ENCODE measurements around the gene ZNF736. TPM values are rescaled to one million over a fixed set of nuclear protein-coding genes. Genes with fewer than 3 reads are reported as not detected.
"Not testable (repeated sequence)": the region's sequence is repeated elsewhere in the genome, so short reads cannot be mapped to it uniquely, and the experiment has no call there.

Gene ZNF736
- total RNA-seq, result 22.2 and 24.9 TPM in 2 replicates

DNA sequence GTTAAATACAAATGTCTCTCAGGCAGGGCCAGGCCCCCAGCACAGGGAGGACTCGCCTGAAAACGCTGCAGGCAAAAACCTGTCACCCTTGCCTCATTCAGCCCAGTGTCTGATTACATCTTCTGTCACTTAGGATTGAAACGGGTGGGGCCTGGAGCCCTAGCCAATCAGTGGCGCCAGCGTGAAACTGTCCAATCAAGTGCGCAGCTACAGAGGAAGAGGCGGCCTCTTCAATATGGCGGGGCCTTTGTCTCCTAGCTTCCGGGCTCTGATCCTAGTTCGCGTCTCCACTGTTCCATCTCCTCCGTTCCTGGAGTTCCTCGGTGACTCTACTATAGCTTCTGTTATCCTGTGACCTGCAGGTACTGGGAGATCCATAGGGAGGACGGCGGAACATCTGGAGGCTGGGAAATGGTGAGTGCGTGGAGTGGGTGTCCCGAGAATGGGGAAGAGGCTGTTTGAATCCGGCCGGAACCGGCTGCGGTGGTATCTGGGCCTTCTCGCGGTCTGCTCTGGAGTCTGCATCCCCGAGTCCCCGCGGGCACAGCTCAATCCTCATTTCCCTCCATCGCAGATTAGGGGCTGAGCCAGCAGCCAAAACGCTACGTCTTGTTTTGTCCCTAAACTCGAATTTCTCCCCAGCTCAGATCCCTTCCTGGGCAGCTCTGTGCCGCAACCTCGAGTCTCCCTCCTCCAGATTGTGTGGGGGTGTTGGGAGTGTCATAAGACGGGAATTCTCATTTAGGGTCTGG is at the start of gene ZNF736:
ZNF736 (plus strand) TSS at position 222 of the 752 bp plus-strand sequence; CDS start at position 412, 190 bp downstream.
- intact Hi-C loops (cut with micrococcal nuclease), result loop anchor here (1.0 to 2.0 kb wide), 3 partner anchors 249 to 725 kb away; partner anchors contain the start of genes ZNF107 and ZNF680

DNA sequence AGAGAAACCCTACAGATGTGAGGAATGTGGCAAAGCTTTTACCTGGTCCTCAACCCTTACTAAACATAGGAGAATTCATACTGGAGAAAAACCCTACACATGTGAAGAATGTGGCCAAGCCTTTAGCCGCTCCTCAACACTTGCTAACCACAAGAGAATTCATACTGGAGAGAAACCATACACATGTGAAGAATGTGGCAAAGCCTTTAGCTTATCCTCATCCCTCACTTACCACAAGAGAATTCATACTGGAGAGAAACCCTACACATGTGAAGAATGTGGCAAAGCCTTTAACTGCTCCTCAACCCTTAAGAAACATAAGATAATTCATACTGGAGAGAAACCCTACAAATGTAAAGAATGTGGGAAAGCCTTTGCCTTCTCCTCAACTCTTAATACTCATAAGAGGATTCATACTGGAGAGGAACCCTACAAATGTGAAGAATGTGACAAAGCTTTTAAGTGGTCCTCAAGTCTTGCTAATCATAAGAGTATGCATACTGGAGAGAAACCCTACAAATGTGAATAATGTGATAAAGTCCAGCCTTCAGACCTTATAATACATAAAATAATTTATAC is 47.3 kb upstream of the ZNF736 start:
- intact Hi-C loops (cut with micrococcal nuclease), result no loop called here

DNA sequence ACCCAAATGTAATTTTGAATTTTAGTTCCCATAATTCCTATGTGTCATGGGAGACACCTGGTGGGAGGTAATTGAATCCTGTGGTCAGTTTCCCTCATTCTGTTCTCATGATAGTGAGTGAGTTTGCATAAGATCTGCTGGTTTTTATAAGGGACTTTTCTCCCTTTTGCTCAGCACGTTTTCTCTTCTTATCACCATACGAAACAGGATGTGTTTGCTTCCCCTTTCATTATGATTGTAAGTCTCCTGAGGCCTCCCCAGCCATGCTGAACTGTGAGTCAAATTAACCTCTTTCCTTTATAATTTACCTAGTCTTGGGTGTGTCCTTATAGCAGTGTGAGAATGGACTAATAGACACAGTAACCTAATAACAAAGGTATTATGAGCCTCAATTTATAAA is 36.1 kb upstream of the ZNF736 start:
- intact Hi-C loops (cut with micrococcal nuclease), result no loop called here

DNA sequence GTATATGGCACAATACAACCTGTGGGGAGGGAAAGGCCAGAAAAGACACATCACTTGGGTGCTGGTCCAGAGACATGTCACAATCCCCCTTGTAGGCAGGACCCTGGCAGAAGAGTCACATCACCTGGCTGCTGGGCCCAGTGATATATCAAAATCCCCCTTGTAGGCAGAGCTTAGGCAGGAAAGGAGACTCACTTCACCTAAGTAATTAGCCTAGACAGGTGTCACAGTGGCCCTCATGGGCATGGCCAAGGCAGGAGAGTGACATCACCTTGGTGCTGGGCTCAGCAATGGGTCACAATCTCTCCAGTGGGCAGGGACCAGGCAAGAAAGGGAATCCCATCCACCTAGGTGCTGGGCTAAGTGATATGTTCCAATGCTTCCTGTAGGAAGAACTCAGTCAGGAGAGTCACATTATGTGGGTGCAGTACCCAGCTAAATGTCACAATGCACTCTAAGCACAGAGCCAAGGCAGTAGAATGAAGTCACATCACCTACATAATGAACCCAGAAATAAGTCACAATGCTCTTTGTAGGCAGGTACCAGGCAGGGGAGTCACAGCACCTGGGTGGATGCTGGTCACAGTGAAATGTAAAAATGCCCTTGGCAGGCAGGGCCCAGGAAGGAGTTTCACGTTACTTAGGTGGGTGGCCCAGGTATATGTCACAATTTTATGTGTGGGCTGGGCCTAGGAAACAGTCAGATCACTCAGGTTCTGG is 18.9 kb upstream of the ZNF736 start:
- intact Hi-C loops (cut with micrococcal nuclease), result no loop called here

DNA sequence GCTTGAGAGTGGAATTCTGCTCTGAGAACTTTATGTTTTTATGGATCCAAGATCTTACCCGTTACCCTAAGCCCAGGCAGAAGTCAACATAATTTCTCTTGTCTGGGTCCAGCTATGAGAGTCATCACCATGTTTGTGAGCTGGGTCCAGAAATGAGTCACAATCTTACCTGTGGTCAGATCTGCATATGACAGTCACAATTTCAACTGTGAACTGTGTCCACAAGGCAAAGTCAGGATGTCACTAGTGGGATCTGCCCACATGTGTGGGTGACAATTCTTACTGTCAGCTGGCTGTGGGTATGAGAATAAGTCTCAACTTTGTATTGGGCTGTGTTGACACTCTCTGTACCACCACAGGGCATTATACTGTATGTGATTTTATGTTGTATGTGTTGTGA is 16.3 kb upstream of the ZNF736 start:
- intact Hi-C loops (cut with micrococcal nuclease), result not testable (repeated sequence)

DNA sequence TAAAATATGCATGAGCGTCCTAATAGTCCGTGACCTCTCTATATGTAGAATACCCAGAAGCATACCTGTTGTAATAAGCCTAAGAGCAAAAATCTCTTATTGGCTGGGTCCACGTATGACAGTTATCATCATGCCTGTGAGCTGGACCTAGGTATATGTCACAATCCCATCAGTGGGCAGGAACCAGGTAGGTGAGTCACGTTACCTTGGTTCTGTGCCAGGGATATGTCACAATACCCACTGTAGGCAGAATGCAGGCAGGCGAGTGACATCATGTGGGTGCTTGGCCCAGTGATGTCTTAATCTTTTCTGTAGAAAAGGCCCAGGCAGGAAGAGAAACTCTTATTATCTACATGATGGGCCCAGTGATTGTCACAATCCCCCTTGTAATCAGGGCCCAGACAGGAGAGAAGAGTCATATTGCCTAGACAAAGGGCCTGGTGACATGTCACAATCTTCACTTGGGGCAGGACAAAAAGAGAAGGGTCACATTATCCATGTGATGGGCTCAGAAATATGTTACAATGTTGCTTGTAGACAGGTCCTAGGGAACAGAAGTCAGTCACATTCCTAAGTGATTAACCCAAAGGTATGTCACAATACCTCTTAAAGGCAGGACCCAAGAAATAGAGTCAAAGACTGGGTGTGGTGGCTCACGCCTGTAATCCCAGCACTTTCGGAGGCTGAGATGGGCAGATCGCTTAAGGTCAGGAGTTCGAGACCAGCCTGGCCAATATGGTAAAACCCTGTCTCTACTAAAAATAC is 12.9 kb upstream of the ZNF736 start:
- intact Hi-C loops (cut with micrococcal nuclease), result no loop called here

DNA sequence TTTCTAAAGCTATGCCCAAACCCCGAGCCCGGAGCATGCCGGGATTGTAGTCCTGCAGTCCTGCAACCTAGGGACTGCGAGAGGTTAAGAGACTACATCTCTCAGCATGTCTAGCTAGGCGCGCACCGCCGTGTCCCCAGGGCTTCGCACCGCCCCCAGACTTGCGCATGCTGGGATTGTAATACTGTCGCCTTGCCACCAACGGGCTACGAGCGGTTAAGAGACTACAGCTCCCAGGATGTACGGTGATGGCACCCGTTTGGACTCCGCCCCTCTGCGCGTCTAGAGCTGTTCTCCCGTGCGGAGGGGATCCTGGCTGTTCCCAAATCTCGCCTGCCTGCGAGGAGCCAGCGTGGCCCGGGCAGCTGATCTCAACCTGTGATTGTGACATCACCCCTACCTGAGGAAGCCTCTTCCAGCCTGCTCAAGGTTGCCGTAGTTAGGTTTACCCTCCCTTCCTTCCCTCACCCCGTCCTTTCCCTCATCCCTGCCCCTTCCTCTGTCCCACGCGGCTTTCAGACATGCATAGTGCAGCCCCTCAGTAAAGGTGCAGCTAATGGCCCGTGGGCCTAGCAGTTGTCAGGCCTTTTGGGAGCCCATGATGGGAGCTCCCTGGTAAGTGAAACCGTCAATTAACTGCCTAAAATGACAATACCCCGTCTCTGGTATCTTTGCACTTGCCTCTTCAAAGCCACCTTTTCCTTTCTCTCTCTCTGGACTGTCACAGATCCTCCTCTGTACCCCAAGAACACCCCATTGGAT is 6.3 kb upstream of the ZNF736 start:
- intact Hi-C loops (cut with micrococcal nuclease), result loop anchor here (1.0 to 5.0 kb wide), 9 partner anchors 8 to 1065 kb away; partner anchors contain the start of genes ERV3-1, ZNF107, ZNF138 and ZNF273

DNA sequence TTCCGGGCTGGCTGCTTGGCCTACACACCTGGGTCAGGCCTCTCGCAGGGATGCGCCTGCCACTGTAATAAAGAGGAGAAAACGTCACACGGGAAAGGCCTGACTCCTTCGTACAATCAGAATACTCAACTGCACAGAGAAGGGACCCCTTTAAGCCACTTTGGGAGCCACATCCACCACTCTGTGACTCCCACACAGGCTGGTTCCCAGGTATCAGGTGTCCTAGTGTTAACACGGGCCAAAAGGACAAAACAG is 5.8 kb upstream of the ZNF736 start:
- intact Hi-C loops (cut with micrococcal nuclease), result loop anchor here (5.0 kb wide), 2 partner anchors 406 to 1064 kb away; partner anchors contain the start of gene ZNF92

DNA sequence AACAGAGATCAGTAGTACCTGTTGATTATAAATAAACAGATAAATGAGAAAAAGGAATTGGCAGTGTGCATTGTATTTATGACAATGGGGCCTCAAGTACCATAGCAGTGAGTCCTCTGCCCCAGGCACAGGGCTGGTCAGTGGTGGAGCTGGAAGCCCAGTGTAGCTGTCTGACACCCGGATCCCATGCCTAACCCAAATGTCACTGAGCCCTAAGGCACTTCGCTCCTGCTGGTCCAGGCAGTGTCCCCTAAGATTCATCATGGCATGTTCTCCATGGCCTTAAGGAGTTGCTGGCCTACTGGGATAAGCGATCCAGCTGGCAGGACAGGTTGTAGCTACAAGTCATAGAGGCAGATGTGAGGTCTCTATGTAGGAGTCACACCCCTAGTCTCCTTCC is 3.3 kb upstream of the ZNF736 start:
- intact Hi-C loops (cut with micrococcal nuclease), result no loop called here

DNA sequence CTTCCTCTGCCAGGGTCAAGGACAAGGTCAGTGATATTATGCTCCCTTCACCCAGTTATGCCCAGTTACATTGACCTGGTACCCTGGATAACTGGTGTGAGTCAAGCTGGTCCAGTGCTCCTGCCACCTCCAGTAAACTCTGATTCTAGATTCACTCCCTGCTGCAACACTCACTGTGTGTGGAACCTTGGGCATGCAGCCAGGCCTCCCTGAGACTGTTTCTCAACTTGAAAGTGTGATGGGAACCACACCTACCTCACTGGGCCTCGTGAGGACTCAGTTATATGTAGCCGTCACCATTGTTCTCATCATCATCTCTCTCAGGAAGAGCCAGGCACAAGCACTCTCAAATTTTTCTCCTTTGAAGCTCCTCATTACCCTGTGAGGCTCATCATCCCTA is 935 bp upstream of the ZNF736 start:
- intact Hi-C loops (cut with micrococcal nuclease), result loop anchor here (1.0 to 2.0 kb wide), 2 partner anchors 250 to 726 kb away; partner anchors contain the start of gene ZNF680

DNA sequence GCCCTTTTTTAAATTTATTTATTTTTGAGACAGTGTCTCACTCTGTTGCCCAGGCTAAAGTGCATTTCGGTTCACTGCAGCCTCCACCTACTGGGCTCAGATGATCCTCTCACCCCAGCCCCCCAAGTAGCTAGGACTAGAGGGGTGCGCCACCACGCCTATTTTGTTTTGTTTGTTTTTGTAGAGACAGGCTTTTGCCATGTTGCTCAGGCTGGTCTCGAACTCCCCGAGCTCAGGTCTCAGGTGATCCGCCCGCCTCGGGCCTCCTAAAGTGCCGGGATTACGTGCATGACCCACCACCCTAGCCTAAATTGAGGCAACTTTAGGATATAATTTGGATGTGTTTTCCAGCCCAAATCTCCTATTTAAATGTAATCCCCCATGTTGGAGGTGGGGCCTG is 805 bp downstream of the ZNF736 start:
- intact Hi-C loops (cut with micrococcal nuclease), result loop anchor here (2.0 kb wide), 1 partner anchor 352 kb away; the partner anchor contains the start of gene ZNF107

DNA sequence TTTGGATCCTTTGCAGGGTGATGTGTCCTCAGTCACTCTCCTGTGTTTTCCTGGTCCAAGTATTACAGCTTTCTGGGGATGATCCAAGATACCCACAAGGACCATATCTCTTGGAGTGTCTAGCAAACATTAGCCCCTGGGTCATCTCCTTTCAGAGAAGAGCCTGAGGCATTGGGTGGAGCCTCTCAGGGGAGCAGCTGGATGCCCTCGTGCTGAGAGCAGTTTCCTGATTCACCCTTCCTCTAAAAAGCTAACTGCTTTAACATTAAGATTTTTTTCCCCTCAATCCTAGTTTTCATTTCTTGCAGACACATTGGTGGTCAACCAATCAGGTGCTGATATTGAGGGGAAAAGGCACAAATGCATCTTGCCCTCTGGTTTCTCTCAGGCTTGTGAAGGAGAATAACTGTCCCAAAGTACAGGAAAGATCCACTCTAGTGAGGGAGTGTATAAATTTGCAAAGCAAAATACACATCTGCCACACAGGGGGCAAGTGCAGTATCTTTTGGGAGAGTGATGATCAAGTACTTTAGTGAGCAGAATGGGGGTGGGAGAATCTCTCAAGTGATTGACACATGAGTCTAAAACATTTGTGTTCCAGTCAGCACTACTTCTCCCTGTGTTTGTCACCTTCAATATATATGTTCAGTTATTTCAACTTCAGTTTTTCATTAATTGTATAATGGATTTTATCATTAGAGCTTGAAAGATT is 2.4 kb downstream of the ZNF736 start:
- intact Hi-C loops (cut with micrococcal nuclease), result not testable (repeated sequence)

DNA sequence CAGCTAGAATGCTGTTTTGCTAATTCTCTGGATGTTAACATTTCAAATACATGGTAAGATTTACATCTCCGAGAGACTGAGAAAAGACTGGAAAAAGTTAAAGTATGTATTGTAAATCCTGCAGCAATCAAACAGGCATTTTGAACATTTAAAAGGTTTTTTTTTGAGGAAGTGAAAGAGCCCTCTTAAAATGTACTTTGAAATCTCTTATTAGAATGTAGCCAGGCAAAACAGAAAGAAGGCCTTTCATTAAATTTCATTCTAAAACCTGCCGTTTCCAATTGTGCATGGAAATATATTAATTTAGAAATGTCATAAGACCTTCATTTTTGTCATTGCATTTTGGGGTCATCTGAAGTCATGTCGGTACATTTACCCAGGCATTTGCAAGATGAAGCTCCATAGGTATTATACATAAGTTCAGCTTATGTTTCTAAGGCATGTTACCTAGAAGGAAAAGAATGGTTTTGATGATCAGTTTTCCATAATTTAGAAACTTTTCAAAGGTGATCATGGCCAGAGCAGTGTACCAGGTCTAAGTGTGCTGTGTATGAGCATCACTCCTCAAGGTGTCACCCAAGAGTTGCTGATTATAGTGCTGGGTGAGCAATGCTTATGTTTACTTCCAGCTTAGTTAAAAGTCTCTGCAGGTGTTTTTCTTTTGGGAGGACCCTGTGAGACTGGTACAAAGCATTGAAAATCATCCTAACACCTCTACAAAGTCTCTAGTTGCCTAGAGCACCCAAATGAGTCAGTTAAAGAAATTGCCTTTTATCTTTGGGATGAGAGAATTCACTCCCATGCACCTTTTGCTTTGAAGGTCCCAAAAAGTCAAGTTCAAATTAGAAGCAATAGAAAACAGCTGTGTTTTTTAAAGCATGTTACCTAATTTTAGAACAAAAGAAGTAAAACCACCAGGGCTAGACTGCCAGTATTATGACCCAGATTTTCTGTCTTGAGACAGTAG is 7.1 kb downstream of the ZNF736 start:
- intact Hi-C loops (cut with micrococcal nuclease), result no loop called here

DNA sequence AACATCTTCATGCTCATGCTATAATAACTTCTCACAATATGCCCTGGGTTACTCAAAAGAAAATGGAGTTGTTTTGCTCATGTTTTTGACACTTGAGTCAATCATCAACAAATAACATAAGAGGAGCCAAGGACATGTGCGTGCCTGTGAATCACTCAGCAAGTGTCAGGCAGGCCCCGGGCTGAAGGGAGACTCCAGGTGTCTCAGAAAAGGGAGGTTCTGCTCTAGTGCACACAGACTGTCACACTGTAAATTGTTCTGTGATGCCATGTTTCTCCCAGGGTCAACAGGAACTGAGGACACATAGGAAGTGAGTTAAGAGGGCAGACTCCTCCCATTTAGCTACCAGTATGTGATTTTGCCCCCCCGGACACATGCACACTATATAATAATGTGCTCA is 10.4 kb downstream of the ZNF736 start:
- intact Hi-C loops (cut with micrococcal nuclease), result not testable (repeated sequence)

DNA sequence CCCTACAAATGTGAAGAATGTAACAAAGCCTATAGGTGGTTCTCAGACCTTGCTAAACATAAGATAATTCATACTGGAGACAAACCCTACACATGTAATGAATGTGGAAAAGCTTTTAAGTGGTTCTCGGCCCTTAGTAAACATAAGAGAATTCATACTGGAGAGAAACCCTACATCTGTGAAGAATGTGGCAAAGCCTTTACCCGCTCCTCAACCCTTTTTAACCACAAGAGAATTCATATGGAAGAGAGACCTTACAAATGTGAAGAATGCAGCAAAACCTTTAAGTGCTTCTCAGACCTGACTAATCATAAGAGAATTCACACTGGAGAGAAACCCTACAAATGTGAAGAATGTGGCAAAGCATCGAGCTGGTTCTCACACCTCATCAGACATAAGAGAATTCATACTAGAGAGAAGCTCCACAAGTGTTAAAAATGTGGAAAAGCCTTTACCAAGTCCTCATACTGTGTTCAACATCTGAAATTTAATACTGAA is 35.0 kb downstream of the ZNF736 start:
- intact Hi-C loops (cut with micrococcal nuclease), result not testable (repeated sequence)

DNA sequence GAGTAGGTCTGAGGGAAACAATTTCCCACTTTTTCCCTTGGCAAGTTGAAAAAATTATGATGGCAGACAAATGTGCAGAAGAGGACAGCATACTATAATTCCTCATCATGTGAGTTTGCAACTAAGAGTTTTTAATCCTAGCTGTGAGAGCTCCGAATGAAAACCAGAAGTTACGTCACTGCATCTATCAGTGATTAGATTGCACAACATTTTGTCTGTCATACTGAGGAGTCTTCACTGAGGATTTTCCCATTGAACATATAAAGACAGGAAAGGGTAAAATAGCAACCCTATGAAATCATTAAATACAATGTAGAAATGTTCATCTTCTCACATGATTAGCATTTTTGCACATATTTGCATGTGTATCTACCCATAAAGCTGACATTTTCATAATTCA is 45.8 kb downstream of the ZNF736 start:
- intact Hi-C loops (cut with micrococcal nuclease), result no loop called here

DNA sequence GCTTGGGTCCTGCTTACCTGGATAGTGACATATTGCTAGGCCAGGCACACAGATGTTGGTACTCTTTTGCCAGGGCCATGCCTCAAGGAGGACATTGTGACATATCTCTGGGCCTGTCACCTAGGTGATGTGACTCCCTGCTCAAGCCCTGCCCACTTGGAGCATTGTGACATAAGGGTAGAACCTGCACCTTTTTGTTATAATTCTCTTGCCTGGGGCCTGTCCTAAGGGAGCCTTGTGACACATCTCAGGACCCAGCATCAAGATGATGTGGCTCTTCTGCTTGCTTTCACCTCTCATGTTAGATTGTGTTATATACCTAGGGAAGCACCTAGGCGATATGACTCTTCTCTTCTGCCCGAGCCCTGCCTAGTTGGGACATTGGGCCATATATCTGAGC is 57.4 kb downstream of the ZNF736 start:
- intact Hi-C loops (cut with micrococcal nuclease), result no loop called here

DNA sequence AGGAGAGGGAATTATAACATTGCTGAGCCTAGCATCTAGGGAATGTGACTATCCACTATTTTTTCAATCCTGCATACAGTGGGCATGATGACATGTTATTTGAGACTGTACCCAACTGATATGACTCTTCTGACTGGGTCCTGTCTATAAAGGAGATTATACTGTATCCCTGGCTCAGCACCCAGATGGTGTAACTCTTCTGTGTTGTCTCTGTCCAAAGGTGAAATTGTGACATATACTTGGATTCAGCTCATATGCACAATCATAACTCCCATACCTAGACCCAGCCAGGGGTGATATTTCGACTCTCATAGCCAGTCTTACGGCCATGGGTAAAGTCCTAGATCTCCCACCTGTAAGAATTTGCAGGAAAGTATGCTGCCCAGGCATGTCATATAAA is 59.3 kb downstream of the ZNF736 start:
- intact Hi-C loops (cut with micrococcal nuclease), result no loop called here

DNA sequence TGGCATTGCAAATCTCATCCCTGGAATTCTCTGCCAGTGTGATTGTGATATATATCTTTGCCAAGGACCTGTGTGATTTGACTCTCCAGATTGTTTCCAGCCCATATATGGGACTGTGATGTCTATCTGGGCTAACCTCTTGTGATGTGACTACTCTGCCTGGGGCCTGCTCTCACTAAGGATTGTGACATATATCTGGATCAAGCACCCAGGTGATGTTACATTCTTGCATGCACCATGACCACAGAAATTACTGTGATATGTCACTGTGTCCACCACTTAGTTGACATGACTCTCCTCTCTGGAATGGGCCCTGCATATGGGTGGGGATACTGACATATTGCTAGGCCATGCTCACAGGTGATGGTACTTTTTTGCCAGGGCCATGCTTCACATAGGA is 86.6 kb downstream of the ZNF736 start:
- intact Hi-C loops (cut with micrococcal nuclease), result no loop called here

Data from T-helper 2 cell treated with Interferon-gamma antibody and Interleukin-4, amounts not matched to agents 100 ng/mL and 5 ng/mL, for 36 hours (primary cell).